GM19023 (cell line): ENCODE results near the gene KLHL24.
"Not testable (repeated sequence)": the region's sequence is repeated elsewhere in the genome, so short reads cannot be mapped to it uniquely, and the experiment has no call there.

ENCODE experiments used
- ATAC-seq: cut with Tn5 transposase; IDR thresholded peaks from one replicate; pipeline ENCODE4 v1.9.1; 2021; ENCODE audit warnings: mild to moderate bottlenecking, moderate library complexity; ENCODE audit not compliant: unreplicated experiment

The KLHL24 gene

GRCh38 chr3:183635431-183636220 is at the start of gene KLHL24:
Gene KLHL24, plus strand, starts transcription at chr3:183635623. Its CDS starts 14,734 bp downstream, at chr3:183650357.
- peak; percentile 89 for ATAC-seq

DNA sequence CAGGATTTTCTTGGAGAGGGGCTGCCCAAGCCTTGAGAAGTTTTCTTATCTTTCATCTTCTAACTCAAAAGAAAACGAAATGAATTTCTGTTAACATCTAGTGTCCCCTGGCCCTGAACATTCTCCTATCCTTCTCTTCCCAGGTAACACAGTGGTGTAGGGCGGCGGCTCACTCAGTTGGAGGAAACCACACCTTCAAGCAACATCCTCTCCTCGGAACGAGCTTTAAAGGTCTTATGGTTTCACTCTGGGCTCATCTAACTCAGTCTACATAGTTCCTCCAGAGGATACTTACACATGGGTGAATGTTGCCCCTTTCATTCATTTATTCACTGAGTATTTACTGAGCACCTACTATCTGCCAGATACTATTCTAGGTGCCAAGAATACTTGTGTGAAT is 48.9 kb upstream of the KLHL24 start:
- ATAC-seq, result no peak

- ATAC-seq, result no peak
Measured at GRCh38 chr3:183587336-183587735, 48.1 kb upstream of the KLHL24 start.

DNA sequence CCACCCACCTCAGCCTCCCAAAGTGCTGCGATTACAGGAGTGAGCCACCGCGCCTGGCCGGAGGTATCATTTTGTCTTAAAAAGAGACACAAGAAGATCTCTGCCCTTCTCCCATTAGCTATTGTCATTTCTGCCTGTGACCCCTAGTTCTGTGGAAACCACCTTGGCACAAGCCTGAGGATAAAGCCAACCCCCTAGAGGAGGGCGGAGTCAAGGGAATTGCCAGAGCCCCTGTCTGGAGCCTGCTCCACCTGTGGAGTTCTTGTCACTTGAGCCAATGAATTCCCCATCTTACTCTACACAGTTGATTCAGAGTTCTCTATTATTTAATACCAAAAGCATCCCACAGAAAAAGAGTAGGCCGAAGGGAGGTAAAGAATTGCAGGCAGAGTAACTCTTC is 45.0 kb upstream of the KLHL24 start:
- ATAC-seq, result no peak

- peak; percentile 86 for ATAC-seq
Measured at GRCh38 chr3:183591881-183592521, 43.4 kb upstream of the KLHL24 start.

DNA sequence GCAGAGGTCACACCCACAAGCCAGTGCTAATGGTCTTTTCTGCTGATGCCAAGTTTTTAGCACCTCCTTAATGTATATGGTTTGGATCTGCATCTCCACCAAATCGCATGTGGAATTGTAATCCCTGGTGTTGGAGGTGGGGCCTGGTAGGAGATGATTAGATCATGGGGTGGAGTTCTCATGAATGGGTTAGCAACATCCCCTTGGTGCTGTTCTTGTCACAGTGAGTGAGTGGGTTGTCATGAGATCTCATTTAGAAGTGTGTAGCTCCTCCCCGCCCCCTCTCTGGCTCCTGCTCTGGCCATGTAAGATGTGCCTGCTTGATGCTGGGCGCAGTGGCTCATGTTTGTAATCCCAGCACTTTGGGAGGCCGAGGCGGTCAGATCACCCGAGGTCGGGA is 42.6 kb upstream of the KLHL24 start:
- ATAC-seq, result no peak

GRCh38 chr3:183594636-183595035 is 40.8 kb upstream of the KLHL24 start:
- ATAC-seq, result no peak

- ATAC-seq, result no peak
Measured at GRCh38 chr3:183597959-183598358, 37.5 kb upstream of the KLHL24 start.

- not testable (repeated sequence) for ATAC-seq
Measured at GRCh38 chr3:183611326-183611725, 24.1 kb upstream of the KLHL24 start.

DNA sequence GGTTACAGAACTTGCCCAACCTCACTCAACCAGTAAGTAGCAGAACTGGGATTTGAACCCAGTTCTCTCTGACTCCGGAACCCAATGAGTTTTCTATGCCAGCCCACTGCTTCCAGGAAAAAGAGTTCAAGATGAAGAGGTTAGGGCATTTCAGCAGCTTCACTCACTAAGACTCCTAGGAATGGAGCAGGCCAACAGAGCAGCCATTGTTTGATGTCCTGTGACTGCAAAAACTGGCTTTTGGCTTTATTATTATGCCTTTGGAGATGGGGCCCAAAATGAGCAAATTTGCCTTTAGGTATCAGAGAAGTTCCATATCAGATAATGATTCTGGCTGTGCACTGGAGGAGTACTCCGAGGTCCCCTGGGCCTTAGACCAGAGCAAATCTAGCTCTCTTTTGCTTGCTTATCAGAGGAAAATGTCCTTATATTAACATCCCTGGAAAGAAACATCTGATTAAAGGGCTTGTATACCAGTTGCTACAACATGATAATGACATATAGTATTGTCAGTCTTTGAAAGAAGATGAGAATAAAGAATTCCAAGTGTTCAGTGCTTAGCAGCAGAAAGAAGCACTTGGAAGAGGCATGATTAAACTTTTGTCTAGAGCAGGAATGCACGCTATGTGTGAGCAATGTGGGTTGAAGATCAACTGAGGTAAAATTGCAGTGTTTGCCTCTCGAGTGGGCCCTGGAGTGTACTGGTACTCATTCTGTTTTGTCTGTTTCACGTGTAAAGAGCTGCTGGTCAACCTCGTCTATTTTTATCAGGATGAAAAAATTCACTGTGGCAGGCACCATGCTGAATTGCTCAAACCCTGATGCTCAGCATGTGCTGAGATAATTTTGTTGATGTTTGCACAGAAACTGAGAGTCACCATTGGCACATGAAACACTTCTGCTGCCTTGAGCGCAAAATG is 21.8 kb upstream of the KLHL24 start:
- ATAC-seq, result no peak

- ATAC-seq, result no peak
Measured at GRCh38 chr3:183618542-183618941, 16.9 kb upstream of the KLHL24 start.

DNA sequence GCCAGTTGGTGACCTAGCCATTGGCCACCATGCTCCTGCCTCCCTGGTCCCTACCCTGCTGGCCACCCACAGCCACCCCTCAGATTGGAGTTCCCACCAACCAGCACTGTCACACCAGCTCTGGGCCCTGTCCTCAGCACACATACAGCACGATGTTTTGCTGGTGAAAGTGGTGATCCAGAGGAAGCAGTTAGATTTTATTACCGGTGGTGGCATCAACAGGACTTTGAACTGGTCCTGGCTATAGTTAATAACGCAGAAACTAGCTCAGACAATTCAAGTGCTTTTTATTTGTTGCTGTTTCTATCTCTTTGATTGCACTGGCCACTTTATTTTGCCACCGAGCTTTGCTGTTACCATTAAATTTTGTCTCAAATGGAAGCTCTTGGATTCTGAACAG is 16.4 kb upstream of the KLHL24 start:
- ATAC-seq, result no peak

GRCh38 chr3:183619624-183620251 is 15.7 kb upstream of the KLHL24 start:
- no peak for ATAC-seq

GRCh38 chr3:183620252-183620628 is 15.2 kb upstream of the KLHL24 start:
- no peak for ATAC-seq

DNA sequence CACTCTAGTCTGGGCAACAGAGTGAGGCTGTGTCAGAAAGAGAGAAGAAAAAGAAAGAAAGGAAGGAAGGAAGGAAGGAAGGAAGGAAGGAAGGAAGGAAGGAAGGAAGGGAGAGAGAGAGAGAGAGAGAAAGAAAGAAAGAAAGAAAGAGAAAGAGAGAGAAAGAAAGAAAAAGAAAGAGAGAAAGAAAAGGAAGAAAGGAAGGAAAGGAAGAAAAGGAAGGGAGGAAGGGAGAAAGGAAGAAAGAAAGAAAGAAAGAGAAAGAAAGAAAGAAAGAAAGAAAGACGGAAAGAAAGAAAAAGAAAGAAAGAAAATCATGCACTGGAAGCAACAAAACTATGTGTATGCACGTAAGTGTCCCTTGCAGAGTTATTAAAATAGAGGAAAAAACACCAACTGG is 12.9 kb upstream of the KLHL24 start:
- ATAC-seq, result not testable (repeated sequence)

DNA sequence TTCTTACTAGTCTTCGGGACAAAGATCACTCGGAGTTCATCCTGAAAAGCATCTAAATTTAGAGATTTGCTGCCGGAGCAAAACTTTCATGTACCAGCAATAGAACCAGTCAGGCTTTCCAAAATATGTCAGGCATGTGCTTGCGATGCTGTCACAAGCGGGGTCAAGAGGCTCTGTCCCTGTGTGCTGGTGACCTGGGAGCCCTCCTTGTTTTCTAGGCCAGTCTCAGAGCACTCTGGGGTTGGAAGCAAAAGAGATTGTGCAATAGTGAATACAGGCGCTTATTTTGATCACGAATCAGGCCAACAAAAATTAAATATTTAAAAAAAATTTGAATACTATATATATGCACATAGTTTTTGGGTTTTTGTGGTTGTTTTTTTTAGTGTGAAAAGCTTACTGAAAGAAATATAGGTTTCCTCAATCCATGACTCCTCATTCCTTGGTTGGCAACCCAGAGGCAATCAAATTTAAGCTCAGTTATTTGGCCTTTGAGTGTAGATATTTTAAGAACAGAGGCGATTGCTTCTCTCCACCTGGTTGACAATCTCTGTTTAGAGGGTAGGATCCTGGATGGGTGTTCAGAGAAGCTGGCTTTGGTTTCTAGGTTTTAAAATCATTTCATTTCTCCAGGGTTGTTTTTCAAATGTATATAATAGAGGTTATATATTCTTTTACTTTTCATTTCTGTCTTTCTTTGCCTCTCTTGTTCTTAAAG is 8.4 kb upstream of the KLHL24 start:
- no peak for ATAC-seq

DNA sequence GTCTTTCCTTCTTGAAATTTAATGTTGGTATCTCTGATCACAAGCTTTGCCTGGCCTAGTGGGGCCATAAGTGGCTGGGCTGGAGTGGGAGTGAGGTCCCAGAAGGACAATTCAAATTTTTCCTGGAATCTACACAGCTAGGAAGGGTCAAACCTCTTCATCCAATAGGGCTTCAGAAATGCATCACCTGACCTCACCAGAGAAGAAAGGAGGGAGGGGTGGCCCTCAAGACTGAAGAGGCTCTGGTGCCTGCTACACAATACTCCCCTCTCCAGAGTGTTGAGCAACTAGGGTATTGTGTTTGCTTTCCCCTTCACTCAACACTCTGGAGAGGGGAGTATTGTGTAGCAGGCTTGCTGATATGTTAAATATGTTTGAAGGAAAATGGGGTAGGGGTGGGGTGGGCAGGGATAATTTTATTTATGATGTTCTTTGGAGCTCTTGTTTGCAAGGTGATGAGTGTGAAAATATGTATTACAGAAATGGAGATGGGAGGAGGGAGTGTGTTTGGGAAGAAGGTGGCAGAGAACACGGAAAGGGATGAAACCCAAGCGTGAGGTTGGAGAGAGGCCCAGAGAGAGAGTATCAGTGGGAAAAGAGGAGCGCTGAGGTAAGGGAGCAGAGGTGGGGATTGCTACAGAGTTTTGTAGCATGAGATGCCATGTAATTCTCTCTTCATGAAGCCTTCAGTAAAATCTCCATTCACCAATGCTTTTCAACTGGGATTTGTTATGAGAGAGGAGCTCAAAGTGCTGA is 5.7 kb upstream of the KLHL24 start:
- ATAC-seq, result no peak

DNA sequence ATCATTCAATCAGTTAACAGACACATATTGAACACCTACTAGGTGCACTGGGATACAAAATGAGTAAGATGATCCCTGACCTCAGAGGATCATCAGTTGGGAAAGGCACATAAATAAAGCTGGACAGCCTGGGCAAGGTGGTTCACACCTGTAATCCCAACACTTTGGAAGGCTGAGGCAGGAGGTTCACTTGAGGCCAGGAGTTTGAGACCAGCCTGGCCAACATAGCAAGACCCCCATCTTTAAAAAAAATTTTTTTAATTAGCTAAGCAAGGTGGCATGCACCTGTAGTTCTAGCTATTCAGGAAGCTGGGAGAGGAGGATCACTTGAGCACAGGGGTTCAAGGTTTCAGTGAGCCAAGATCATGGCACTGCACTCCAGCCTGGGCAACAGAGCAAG is 3.7 kb upstream of the KLHL24 start:
- no peak for ATAC-seq

DNA sequence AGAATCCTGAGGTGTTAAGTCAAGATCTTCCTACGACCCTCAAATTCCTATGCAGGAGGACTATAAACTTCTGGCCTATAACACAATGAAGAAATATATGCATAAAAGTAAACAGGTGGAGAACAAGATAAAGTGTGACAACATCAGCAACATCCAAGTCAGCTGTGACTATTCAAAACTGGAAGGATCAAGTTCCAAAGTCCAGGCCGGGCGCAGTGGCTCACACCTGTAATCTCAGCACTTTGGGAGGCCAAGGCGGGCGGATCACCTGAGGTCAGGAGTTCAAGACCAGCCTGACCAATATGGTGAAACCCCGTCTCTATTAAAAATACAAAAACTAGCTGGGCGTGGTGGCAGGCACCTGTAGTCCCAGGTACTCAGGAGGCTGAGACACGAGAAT is 2.7 kb upstream of the KLHL24 start:
- not testable (repeated sequence) for ATAC-seq

DNA sequence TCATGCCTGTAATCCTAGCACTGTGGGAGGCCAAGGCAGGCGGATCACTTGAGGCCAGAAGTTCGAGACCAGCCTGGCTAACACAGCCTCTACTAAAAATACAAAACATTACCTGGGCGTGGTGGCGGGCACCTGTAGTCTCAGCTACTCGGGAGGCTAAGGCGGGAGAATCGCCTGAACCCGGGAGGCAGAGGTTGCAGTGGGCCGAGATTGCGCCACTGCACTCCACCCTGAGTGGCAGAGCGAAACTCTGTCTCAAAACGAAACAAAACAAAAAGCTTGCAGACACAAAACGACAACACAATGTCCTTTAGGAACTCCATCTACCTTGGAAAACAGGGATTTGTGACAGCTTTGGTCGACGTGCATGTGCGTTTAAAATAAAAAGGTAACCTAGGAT is 716 bp upstream of the KLHL24 start:
- ATAC-seq, result no peak
